SU-DHL-6 (cell line): ENCODE results near the gene NPAT.

Source experiments
- EZH2phosphoT487 ChIP-seq: fragments of 200-600 bp; sonication (generic), shearing (Covaris generic); conservative IDR thresholded peaks from 2 replicates; pipeline ENCODE4 v1.6.1; 2018; ENCODE audit warnings: mild to moderate bottlenecking, antibody characterized with exemption, low read length, moderate library complexity, mixed read lengths
- TF ChIP-seq, protein P1 (sequence below): fragments of 200-600 bp; sonication (generic); IDR thresholded peaks from one replicate; pipeline ENCODE4 v1.5.1; 2017; ENCODE audit warnings: antibody characterized with exemption, mild to moderate bottlenecking, low read length, moderate library complexity; ENCODE audit not compliant: insufficient read depth, poor library complexity, severe bottlenecking

DNA sequence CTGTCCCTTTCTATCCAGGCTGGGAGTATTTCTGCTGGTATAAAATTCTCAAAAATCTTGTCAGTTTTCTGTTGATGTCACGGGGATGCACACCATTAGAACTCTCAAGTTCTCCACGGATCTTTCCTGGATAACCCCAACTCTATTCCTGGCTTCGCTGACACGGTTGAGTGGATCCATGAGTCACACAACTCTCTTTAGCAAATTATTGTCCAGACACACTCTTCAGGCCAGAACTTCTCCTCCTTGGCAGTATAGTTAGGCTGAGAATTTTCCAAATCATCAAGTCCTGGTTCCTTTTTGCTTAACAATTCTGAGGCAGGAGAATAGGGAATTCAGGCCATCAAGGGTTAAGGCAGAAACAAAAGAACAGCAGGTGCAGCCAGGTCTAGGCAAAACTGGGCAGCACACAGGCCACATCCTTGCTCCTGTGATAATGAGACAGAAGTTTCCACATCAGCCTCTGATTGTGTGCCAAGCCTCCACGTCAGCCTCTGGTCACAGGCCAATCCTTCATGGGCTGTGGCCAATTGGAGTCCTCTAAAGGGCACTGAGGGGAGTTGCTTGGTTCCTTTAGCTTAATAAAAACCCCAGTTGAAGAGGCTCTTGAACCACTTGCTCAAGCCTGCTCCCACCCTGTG, 106.8 kb downstream of the NPAT start:
- TF ChIP-seq, protein P1, sequence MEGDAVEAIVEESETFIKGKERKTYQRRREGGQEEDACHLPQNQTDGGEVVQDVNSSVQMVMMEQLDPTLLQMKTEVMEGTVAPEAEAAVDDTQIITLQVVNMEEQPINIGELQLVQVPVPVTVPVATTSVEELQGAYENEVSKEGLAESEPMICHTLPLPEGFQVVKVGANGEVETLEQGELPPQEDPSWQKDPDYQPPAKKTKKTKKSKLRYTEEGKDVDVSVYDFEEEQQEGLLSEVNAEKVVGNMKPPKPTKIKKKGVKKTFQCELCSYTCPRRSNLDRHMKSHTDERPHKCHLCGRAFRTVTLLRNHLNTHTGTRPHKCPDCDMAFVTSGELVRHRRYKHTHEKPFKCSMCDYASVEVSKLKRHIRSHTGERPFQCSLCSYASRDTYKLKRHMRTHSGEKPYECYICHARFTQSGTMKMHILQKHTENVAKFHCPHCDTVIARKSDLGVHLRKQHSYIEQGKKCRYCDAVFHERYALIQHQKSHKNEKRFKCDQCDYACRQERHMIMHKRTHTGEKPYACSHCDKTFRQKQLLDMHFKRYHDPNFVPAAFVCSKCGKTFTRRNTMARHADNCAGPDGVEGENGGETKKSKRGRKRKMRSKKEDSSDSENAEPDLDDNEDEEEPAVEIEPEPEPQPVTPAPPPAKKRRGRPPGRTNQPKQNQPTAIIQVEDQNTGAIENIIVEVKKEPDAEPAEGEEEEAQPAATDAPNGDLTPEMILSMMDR, result no peak
- no peak for TF ChIP-seq EZH2phosphoT487
